Endothelial cell (in vitro differentiated cells): ENCODE measurements around the gene MAGI2. TPM values are rescaled to one million over a fixed set of nuclear protein-coding genes. Genes with fewer than 3 reads are reported as not detected.

Source experiments
- DNase-seq: peaks from one replicate; pipeline ENCODE4 v3.0.0; 2021; ENCODE audit warnings: low spot score
- H3K27ac Mint-ChIP-seq: one replicate; pipeline ENCODE4 v1.8.0; 2021; ENCODE audit warnings: mixed read lengths, inconsistent platforms; ENCODE audit not compliant: unreplicated experiment
- H3K27me3 Mint-ChIP-seq: one replicate; pipeline ENCODE4 v1.8.0; 2021; ENCODE audit warnings: mild to moderate bottlenecking, moderate library complexity, mixed read lengths, inconsistent platforms; ENCODE audit not compliant: unreplicated experiment
- H3K36me3 Mint-ChIP-seq: one replicate; pipeline ENCODE4 v1.8.0; 2021; ENCODE audit warnings: mild to moderate bottlenecking, low read depth, mixed read lengths, inconsistent platforms; ENCODE audit not compliant: unreplicated experiment
- H3K4me1 Mint-ChIP-seq: one replicate; pipeline ENCODE4 v1.8.0; 2021; ENCODE audit warnings: mild to moderate bottlenecking, mixed read lengths, inconsistent platforms; ENCODE audit not compliant: unreplicated experiment
- H3K4me3 Mint-ChIP-seq: one replicate; pipeline ENCODE4 v1.8.0; 2021; ENCODE audit warnings: mild to moderate bottlenecking, mixed read lengths, inconsistent platforms; ENCODE audit not compliant: unreplicated experiment
- H3K9me3 Mint-ChIP-seq: one replicate; pipeline ENCODE4 v1.8.0; 2021; ENCODE audit warnings: mixed read lengths, inconsistent platforms; ENCODE audit not compliant: unreplicated experiment
- total RNA-seq: library from RNA; stranded (reverse); fragmentation: NEBNext Ultra II Directional; extraction: Animal tissue kit (Norgen Biotek cat#: 25700); gene quantifications from one replicate; pipeline ENCODE4 v1.2.1, GENCODE V29; 2021; ENCODE audit not compliant: unreplicated experiment
- TF ChIP-seq, protein P1 (sequence below): fragments of 200-600 bp; sonication (generic); IDR thresholded peaks from one replicate; pipeline ENCODE4 v1.5.0; 2021; ENCODE audit warnings: antibody characterized with exemption; ENCODE audit not compliant: unreplicated experiment

Gene MAGI2
- total RNA-seq, 1 donor from 2014 or later = 6.3 TPM

DNA sequence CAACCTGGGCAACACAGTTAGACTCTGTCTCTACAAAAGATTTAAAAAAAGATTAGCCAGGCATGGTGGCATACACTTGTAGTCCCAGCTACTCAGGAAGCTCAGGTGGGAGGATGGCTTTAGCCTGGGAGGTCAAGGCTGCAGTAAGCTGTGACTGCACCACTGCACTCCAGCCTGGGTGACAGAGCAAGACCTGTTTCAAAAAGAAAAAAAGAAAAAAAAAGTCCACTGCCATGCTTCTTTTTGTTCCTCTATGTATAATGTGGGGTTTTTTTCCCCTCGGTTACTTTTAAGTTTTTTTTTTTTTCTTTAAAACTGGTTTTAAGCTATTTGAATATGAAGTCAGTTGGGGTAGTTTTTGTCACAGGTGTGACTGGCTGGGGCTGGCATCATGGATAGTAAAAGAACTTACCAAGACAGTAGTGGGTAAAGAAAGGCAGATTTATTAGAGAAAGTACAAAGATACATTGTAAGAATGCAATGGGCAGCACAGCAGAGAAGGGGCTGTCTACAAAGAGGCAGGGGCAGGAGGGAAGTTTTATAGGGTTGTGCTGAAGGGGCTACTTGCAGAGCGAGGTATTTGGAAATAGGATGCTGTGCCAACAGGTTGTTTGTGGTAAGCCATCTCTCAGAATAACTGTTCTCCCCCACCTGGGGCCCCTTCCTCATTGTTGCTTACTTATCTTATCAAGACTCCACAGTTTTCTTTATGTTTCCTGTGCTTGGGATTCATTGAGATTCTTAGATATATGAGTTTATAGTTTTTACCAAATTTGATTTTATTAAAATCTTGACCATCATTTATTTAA lies 1477.6 kb downstream of the MAGI2 start:
- H3K4me3 Mint-ChIP-seq = no peak overlapping the region
- H3K27ac Mint-ChIP-seq = no peak overlapping the region
- H3K36me3 Mint-ChIP-seq = no peaks in the 10 kb centered on the region
- no peaks in the 10 kb centered on the region for H3K9me3 Mint-ChIP-seq
- H3K27me3 Mint-ChIP-seq = peaks cover 5% of the 10 kb centered on the region
- peaks cover 2% of the 10 kb centered on the region for H3K4me1 Mint-ChIP-seq
- TF ChIP-seq, protein P1, sequence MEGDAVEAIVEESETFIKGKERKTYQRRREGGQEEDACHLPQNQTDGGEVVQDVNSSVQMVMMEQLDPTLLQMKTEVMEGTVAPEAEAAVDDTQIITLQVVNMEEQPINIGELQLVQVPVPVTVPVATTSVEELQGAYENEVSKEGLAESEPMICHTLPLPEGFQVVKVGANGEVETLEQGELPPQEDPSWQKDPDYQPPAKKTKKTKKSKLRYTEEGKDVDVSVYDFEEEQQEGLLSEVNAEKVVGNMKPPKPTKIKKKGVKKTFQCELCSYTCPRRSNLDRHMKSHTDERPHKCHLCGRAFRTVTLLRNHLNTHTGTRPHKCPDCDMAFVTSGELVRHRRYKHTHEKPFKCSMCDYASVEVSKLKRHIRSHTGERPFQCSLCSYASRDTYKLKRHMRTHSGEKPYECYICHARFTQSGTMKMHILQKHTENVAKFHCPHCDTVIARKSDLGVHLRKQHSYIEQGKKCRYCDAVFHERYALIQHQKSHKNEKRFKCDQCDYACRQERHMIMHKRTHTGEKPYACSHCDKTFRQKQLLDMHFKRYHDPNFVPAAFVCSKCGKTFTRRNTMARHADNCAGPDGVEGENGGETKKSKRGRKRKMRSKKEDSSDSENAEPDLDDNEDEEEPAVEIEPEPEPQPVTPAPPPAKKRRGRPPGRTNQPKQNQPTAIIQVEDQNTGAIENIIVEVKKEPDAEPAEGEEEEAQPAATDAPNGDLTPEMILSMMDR = no peak
- no peak for DNase-seq

- H3K27ac Mint-ChIP-seq = no peak overlapping the region
- TF ChIP-seq, protein P1 = no peak
- peaks cover 2% of the 10 kb centered on the region for H3K4me1 Mint-ChIP-seq
- H3K4me3 Mint-ChIP-seq = no peak overlapping the region
- H3K27me3 Mint-ChIP-seq = peaks cover 1% of the 10 kb centered on the region
- DNase-seq = no peak
- H3K36me3 Mint-ChIP-seq = no peaks in the 10 kb centered on the region
- H3K9me3 Mint-ChIP-seq = no peaks in the 10 kb centered on the region
Measured at GRCh38 chr7:77971726-77972125, 1481.7 kb downstream of the MAGI2 start.

GRCh38 chr7:77967429-77967828 lies 1486.0 kb downstream of the MAGI2 start:
- TF ChIP-seq, protein P1 = no peak
- Mint-ChIP-seq H3K4me3 (no peak overlapping the region), H3K27ac (no peak overlapping the region), H3K36me3 (no peaks in the 10 kb centered on the region), H3K9me3 (no peaks in the 10 kb centered on the region), H3K27me3 (peaks cover 1% of the 10 kb centered on the region), H3K4me1 (no peaks in the 10 kb centered on the region)
- DNase-seq = no peak
